Prostate gland (tissue), 2 donors: ENCODE measurements around the gene JAKMIP1.

Source experiments
- POLR2A ChIP-seq: fragments of 450-650 bp; IDR thresholded peaks from one replicate; pipeline ENCODE4 v1.6.1; 2016; ENCODE audit warnings: antibody characterized with exemption, mild to moderate bottlenecking
- TF ChIP-seq, protein P1 (sequence below), 4 experiments: fragments of 200-600 bp in 2 of 4; fragments of 450-650 bp in 2 of 4; sonication (generic) in 2 of 4; IDR thresholded peaks; 1 replicate in 3 of 4; 2 replicates in 1 of 4; pipeline ENCODE4 v1.5.1; 2016 to 2019; ENCODE audit warnings: antibody characterized with exemption in 4 of 4, mild to moderate bottlenecking in 2 of 4, moderate library complexity in 2 of 4

DNA sequence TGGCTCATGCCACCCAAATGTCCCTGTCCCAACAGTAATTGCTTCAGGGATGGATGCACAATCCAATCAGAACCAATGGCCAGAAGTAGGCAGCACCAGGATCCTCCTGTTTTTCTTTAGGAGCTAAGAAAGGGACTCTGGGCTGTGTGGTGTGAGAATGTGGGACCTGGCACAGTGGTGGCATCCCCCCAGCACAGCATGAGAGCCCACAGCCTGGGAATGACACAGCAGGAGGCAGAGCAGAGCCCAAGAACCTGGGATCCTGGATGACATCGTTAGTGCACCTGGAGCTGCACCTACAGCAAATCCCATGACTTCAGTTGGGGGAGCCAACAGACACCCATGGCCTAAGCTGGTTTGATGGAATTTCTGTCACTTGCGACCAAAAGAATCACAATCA is 111.4 kb downstream of the JAKMIP1 start:
- TF ChIP-seq, protein P1, sequence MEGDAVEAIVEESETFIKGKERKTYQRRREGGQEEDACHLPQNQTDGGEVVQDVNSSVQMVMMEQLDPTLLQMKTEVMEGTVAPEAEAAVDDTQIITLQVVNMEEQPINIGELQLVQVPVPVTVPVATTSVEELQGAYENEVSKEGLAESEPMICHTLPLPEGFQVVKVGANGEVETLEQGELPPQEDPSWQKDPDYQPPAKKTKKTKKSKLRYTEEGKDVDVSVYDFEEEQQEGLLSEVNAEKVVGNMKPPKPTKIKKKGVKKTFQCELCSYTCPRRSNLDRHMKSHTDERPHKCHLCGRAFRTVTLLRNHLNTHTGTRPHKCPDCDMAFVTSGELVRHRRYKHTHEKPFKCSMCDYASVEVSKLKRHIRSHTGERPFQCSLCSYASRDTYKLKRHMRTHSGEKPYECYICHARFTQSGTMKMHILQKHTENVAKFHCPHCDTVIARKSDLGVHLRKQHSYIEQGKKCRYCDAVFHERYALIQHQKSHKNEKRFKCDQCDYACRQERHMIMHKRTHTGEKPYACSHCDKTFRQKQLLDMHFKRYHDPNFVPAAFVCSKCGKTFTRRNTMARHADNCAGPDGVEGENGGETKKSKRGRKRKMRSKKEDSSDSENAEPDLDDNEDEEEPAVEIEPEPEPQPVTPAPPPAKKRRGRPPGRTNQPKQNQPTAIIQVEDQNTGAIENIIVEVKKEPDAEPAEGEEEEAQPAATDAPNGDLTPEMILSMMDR (IDR thresholded peaks at IDR 0.05): no peak
- no peak for TF ChIP-seq POLR2A
